NCI-H82 (cell line): ENCODE results near the gene CACNA1S.
A peak's percentile ranks its signal among the peaks of the same experiment; 100 is the strongest.

Experiments used
- DNase-seq: peaks from one replicate; lab custom pipeline; 2025; lab: John Stamatoyannopoulos, UW

The CACNA1S gene

DNA sequence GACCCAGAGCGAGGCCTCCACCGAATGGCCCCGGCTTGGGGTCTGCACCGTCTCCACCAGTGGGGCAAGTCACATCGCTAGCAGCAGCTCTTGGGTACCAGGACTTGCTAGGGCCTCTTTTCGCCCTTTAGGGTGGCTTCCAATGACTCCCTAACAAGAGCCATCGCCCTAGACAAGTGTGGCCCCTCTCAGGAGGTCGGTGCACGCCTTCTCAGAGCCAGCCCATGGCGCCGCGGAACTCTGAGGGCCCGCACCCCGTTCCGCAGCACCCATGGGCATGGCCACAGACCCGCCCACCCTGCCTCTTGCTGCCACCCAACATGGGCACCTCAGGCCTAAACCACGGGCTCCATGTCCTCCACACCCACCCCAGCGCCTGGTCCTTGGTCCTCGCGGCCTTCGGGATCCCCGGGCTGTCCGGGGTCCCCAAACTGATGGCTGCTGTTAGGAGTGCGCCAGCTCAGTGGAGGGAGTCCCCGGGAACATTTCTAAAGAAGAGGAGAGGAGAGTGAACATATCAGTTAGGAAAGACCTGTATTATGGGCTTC is 3.2 kb upstream of the CACNA1S start:
- DNase-seq, result no peak

DNA sequence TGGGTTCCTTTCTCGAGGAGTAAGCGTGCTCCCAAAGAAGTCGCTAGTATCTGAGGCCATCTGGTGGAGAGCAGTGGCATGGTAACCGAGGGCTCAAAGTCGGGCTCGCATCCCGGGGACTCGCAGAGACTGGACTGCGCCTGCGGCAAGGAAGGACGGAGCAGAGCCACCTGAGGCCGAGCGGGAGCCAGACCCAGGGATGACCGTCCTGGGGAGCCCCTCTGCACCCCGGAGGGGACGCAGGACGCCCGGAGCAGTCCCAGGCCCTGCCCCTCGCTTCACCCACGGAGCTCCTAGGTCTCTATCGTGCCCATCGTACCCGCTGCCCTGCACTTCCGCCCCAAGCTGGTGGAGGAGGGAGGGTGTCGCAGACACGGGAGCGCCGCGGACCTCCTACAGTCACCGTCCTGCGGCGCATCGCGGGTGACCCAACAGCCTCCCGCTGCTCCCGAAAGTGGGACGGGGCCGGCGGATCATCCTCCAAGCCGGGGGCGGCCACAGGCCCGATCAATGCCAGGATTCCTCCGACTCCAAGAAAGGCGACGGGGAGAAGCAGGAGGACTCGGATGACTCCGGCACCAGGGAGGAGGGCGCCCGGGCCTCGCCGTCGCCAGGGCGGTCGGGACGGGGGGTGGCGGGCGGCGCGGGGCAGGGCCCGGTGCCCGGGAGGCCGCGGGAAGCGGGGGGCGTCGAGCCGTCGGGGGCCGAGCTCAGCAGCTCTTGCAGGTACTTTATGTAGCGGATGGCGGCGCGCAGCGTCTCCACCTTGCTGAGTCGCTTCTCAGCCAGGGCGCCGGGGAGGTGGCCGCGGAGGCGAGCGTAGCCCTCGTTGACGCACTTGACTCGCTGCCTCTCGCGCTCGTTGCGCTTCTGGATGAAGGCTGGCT is 2.3 kb upstream of the CACNA1S start:
- peak; percentile 98 for DNase-seq

DNA sequence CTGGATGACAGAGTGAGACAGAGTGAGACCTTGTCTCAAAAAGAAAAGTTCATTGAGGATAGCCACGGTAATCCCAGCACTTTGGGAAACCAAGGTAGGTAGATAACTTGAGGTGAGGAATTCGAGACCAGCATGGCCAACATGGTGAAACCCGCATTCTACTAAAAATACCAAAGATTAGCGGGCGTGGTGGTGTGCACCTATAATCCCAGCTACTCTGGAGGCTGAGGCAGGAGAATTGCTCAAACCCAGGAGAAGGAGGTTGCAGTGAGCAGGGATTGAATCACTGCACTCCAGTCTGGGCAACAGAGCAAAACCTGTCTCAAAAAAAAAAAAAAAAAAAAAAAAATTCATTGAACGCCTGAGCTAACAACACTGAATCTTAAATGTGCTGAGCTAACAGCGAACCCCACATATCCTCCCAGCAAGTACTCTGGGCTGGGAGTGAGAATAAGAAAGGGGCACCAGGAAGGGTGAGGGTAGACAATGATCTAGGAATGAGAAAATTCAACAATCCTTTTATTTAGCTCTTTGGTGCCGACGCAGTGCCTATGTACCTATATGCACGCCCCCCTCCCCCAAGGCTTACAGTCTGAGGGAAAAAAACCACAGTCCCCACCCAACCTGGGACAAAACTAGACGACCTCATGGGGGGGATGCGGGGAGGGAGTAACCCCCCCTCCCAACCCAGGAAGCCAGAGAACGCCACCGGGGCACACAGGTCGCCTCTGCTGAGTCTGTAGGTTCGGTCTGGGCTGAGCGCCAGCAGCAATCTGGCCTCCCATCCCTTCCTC is 1.4 kb upstream of the CACNA1S start:
- DNase-seq, result no peak

DNA sequence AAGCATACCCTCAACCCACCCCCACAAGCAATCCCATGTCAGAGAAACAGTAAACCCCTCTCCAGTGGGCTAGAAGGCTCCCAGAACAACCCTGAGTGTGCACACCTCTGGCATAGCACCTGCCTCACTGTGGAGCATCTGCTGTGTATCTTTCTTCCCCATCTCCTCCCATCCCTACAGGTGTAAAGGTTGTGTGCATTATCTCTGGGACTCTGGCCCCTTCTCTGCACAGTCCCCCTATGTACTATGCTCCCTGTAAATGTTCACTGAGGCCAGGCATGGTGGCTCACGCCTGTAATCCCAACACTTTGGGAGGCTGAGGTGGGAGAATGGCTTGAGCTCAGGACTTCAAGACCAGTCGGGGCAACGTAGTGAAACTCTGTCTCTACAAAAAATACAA is 700 bp upstream of the CACNA1S start:
- no peak for DNase-seq

DNA sequence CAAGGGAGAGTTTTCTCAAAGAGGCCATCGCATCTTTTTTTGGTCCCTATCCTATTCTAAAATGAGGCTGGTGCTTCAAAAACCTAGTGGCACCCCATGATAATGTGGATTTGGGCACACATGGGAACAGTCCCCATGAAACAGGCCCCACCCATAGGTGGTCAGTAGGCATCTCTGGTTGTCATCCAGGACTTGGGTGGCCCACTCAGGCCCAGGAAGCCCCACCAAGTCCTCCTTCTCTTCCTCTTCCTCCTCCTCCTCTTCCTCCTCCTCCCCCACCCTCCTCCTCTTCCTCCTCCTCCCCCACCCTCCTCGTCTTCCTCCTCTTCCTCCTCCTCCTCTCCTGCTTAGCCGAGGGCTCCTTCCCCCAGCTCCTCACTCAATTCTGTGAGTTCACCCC is 554 bp downstream of the CACNA1S start:
- no peak for DNase-seq

DNA sequence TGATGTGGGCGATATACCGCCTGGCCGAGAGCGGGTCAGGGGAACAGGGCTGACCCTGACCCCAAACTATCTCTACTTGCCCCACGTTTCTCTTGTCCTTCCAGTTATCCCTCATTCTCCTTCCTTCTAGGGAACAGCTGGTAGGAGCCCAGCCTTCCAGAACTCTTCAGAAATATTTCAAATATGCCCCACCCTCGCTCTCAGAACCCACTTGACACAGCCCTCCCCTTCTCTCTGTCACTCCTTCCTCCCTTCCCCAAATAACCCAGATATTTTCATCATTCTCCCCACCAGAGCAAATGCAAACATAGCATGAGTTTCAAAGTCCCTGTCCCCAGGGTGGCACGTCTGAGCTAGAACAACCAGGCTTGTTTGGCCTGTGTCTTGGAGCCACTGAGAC is 1.1 kb downstream of the CACNA1S start:
- no peak for DNase-seq

DNA sequence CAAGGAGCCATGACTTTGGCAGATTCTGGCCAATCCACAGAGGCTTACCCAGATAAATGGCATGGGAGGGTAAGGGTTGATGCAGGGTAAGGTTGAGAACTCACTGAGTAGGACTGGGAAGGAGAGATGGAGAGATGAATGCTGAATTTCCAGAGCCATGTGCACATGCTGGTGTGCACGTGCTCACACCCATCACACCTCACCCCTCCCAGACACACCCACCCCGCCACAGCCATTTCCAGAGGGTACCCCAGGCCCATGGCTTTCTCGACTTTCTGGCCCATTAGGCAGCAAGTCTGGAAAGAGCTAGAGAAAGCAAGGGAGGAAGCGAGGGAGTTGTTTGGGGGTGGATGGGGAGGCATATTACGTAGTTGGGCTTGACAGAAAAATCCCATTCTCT is 1.6 kb downstream of the CACNA1S start:
- DNase-seq, result no peak

DNA sequence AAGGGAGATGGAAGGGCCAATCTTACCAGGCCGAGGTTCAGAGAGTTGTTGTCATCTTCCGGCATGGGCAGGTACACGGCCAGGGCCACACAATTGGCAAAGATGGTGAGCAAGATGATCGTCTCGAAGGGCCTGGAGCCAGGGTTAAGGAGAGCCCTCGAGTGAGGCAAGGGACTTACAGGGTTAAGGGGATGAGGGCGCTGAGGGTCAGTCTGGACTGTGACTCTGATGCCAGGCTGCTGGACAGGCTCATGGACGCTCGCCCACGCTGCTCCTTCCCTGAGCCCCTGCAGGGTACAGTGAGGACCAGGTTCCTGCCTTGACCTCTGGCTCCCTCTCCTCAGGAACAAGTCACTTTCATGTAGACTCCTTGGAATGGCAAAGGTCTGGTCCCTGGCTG is 2.1 kb downstream of the CACNA1S start:
- DNase-seq, result no peak

DNA sequence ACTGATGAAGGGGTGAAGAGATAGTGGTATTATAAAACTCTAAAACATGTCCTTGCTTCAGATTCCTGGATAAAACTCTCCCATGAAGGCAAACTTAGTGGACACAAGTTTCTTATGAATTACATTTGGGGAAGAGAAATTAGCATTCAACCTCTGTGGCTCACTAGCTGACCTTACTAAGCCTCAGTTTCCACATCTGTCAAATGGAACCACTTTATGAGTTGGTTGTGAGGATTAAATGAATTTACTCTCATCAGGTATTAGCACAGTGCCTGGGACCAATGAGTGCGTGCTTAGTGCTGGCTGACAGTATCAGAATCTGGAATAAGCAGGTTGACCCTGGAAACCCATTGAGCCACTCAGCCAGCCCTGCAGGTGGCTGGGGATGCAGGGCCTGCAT is 2.6 kb downstream of the CACNA1S start:
- no peak for DNase-seq

DNA sequence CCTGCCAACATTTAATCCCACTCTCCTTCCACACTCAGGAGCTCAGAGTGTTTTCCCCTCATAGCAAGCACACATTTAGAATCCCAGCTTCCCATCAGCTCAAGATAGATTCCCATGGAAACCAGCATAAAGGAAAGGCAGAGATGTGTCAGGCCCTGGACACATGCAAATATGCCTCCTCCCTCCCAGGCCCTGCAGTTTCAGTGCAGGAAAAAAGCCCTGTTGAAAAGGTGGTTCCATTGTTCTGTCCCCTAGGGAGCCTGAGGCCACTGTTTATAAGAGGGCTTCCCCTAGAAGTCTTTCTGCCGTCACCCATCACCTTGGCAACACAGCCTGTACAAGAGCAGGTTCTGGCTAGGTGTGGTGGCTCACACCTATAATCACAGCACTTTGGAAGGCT is 3.6 kb downstream of the CACNA1S start:
- no peak for DNase-seq

DNA sequence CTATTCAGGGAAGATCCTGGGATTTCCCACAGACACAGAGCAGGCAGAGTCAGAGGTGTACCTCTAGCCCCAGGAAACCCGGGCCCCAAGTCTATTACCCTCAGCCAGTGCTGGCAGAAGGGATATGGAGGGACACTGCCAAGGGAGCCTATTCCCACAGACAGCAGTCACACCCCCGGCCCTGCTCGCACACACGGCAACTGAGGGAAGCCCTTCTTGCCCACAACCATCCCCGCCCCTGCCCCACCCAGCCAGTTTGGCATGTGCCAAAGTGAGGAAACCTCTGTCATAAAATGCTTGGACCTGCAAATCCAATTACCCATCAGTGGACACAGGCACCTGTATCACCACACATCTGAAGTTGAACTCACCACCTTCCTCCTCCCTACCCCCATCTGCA is 6.5 kb downstream of the CACNA1S start:
- no peak for DNase-seq

DNA sequence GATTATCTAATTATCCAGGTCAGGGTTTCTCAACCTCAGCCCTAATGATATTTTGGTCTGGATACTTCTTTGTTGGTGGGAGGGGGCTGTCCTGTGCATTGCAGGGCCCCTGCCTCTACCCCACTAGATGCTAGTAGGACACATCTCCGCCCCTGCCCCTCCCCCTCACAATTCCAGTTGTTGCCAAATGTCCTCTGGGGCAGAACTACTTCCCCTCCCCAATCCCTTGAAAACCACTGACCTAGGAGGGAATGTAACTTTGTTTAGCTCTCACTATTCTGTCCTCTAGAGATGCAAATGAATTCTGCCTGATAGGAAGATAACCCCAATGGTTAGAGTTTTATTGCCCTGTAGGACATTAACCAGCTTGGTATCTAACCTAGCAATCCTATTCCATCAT is 8.1 kb downstream of the CACNA1S start:
- DNase-seq, result no peak

DNA sequence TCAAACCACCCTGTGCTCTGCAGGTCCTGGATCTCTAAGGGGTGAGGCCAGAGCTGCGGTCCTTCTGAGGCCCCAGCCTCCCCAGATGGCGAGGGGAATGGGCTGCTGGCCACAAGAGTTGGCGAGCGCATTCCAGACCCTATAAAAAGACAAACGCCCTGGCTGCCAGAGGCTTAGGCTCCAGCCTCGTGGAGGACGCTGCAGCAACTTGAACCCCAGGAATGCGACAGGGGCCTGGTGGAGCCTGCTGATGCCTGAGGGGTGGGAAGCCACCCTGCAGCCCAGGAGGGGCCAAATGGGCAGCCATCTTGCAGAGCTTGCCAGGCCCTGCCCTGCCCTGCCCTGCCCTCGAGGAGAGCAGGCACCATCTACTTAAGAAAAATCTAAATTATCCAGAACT is 8.6 kb downstream of the CACNA1S start:
- no peak for DNase-seq

DNA sequence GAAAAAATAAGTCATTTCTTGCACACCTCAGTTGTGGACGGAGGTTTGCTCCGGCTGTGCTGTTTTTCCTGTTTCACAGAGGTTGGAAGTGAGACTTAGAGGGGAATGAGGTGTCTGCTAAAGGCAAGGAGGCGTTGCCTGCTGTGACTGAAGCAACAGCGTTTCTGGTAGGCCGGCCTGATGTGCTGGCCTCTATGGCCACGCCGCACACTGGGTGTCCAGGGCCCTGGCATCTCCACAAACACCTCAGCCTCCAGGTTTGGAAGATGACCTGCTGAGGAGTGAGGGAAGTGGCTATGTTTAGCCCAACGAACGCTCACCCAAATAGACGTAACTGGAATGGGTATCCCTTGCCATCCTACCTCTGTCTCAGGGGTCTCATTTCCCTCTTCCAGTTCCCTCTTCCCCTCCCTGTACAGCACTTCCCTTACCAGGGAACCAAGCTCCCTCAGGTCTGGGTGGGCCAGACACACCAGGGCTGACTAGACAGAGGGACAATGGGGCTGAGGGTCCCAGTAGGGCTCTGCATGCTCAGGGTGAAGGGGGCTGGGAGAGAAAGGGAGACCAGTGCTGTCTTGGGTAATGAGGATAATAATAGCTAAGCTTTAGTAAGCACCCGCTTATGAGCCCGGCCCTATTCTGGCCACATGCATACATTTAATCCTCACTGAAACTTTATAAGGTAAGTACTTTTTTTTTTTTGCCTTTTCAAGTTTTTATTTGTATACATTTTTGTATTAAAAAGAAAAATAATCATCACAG is 11.9 kb downstream of the CACNA1S start:
- peak; percentile 56 for DNase-seq

DNA sequence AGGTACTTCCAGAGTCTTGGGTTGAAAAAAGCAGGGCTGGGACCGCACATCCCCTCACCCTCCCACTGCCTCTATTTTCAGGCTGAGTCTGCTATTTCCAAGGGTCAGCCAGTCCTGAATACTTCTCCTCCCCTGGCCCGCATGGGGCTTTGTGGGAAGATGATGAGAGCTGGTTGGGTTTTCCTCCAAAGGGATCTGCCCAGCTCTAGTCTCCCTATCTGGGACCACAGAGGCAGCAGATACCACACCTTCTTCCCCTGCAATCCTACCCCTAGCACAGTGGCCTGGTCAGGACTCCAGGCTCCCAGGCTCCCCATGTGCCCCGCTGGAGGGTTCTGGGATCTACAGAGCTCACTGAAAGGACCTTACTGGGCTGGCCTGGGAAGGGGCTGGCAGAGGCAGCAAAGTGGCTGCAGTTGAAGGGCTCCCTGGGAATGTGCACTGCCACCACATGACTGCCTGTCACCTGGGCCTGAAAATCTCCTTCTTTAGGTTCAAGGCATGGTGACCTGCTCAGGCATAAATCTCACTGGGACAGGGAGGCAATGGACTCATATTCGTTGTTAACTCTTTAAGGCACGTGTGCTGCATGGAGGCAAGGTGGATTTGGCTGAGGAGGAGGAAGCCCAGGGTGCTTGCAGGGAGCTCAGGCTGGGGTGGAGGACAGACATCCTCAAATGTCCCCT is 13.1 kb downstream of the CACNA1S start:
- DNase-seq, result no peak

DNA sequence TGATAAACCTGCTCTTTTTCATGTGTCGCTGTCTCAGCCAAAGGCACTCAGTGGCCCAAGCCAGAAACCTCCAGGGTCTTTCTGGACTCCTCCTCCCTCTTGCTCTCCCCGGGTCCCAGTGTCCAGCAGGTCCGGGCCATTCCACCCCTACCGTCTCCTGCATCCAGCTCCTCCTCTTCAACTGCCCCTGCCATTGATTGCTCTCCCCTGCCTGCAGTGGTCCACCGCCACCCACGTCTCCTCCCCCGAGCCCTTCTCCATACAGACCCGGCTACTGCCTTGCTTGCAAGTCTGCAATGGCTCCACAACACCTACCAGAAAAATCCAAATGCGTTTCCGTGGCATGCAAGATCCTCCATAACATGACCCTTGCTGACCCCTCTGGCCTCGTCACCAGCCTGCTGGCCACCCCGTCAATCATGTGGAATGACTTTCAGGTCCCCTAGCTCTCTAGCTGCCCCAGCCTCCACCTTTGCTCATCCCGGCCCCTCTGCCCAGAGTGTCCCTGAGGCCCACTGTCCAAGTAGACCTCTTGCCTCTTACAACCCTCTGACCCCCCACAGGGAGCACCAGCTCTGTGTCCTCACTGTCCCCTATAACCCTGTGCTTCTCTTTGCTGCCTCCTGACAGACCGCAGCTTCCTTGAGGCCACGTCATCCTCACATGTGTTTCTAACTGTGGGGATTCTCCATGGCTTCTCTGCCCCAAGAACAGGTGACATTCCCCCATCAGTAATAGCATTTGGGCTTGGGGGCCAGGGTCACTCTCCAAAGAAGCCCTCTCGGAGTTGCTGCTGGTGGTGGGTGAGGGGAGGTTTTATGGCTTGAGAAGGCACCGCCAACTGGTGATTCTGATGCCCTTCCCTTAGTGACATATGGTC is 15.0 kb downstream of the CACNA1S start:
- DNase-seq, result no peak

DNA sequence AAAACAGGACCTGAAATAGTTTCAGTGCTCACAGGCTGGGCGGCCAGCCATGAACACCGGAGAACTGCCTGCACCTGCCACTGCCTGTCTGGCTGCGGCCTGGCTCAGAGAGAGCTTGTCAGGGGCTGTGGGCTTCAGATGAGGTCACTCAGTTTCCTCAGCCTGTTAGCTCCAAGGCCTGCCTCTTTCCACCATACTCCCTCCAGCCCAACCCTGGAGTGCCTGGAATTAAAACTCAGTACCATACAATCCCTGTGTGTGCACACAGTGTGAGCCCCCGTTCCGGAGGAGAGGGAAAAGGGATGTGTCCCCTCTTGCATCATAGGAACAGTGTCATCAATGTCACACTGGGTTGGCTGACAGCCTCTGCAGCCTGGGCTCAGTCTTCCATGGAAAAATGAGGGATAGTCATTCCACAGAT is 16.2 kb downstream of the CACNA1S start:
- DNase-seq, result no peak

DNA sequence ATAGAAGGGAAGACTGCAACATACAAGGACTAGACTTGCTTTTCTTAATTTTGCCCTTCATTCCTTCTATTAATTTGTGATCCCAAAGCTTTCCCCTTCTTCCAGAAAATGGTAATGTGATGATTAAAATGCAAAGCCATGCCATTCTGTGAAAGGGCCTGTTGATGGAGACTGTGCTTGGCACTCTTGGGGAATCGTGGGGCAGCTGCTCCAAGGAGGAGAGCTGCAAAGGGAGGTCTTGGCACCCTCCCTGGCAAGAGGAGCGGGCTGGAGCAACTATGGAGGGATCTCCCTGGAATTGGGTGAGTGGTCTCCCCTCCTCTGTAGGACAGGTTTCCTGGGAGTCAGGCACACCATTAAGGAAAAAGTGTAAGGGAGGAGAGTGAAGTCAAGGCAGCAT is 16.6 kb downstream of the CACNA1S start:
- DNase-seq, result no peak

DNA sequence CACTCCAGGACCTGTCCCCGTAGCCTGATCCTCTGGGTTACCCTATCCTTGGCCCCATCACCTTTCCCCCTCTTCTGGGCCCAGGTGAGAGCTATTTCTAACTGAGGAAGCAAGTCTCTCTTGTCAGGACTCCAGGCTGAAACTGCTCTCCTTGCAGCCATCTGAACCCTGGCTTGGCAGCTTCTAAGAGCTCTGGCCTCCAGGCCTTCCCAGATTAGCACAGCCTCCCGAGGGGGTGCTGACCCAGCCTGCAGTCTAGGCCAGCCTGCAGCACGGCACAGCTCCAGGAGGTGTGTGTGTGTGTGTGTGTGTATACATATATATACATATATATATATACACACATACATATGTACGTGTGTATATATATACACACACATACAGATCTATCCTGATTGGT is 17.4 kb downstream of the CACNA1S start:
- no peak for DNase-seq

DNA sequence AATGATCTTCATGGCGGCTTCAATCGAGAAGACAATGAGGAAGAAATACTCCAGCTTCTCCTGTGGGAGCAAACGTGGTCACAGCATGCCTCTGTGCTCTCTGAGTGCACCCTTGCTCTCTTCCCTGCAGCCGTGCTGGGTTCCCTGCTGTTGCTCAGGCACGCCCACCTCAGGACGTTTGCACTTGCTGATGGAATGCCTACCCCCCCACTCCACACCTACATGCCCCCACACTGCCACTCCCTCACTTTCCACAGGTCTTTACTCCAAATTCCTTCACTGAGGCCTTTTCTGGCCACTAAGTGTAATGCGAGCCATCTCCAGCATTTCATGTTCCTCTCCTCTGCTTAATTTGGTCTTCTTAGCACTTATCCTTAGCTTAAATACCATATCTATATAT is 18.3 kb downstream of the CACNA1S start:
- no peak for DNase-seq

DNA sequence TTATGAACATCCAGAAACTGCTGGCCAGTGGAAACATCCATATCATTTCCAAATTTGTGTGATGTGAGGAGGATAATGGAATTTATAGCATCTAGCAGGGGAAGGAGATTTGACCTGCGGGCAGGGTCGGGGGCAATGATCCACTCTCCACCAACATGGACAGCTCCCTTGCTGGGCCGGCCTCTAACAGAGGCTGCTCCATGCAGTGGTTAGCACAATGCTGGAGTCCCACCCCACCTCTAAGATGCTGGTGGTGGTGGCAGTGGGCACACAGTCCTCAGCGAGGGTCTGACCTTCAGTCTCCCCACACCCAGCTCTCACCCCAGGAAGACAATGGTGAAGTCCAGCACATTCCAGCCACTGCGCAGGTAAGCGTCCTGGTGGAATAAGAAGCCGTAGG is 18.7 kb downstream of the CACNA1S start:
- DNase-seq, result no peak
